Neural progenitor cell (in vitro differentiated cells): ENCODE measurements around the gene SCN2A. TPM values are rescaled to one million over a fixed set of nuclear protein-coding genes. Genes with fewer than 3 reads are reported as not detected.

Experiments
- DNase-seq: peaks from one replicate; pipeline ENCODE4 v3.0.0-alpha.2; 2016; ENCODE audit warnings: low spot score
- H2AFZ ChIP-seq: fragments of 200-600 bp; sonication (generic); replicated peaks from 2 replicates; pipeline ENCODE4 v1.6.1; 2016; ENCODE audit warnings: antibody characterized with exemption
- H3F3A ChIP-seq: fragments of 200-600 bp; sonication (generic); 2 replicates; pipeline ENCODE4 v1.6.1; 2016; ENCODE audit warnings: antibody characterized with exemption, low read depth
- H3K27ac ChIP-seq: fragments of 200-600 bp; sonication (generic); 2 replicates; pipeline ENCODE4 v1.5.1; 2016; ENCODE audit warnings: mild to moderate bottlenecking
- H3K27me3 ChIP-seq: fragments of 200-600 bp; sonication (generic); 2 replicates; pipeline ENCODE4 v1.6.1; 2016; ENCODE audit warnings: mild to moderate bottlenecking, moderate library complexity
- H3K36me3 ChIP-seq: fragments of 200-600 bp; sonication (generic); 2 replicates; pipeline ENCODE4 v1.5.1; 2016
- H3K4me1 ChIP-seq: fragments of 200-600 bp; sonication (generic); 2 replicates; pipeline ENCODE4 v1.6.1; 2016; ENCODE audit warnings: mixed run types
- H3K4me2 ChIP-seq: fragments of 200-600 bp; sonication (generic); 2 replicates; pipeline ENCODE4 v1.6.1; 2016
- H3K4me3 ChIP-seq: fragments of 200-600 bp; sonication (generic); 2 replicates; pipeline ENCODE4 v1.5.1; 2016
- H3K79me2 ChIP-seq: fragments of 200-600 bp; sonication (generic); 2 replicates; pipeline ENCODE4 v1.6.1; 2016; ENCODE audit warnings: low read depth
- H3K9ac ChIP-seq: fragments of 200-600 bp; sonication (generic); 2 replicates; pipeline ENCODE4 v1.6.1; 2016
- H3K9me3 ChIP-seq: fragments of 200-600 bp; sonication (generic); 2 replicates; pipeline ENCODE4 v1.5.1; 2016; ENCODE audit warnings: low read depth
- H4K20me1 ChIP-seq: fragments of 200-600 bp; sonication (generic); 2 replicates; pipeline ENCODE4 v1.6.1; 2016; ENCODE audit warnings: low read depth
- H3K27ac Mint-ChIP-seq: 3 replicates; pipeline ENCODE4 v1.8.0; 2021; ENCODE audit warnings: mixed read lengths
- H3K27me3 Mint-ChIP-seq: 2 replicates; pipeline ENCODE4 v1.8.0; 2022; ENCODE audit warnings: low read depth, mild to moderate bottlenecking, inconsistent platforms, moderate library complexity, mixed read lengths; ENCODE audit not compliant: insufficient read depth
- H3K36me3 Mint-ChIP-seq: 3 replicates; pipeline ENCODE4 v1.8.0; 2021; ENCODE audit warnings: mixed read lengths
- H3K4me1 Mint-ChIP-seq: 3 replicates; pipeline ENCODE4 v1.8.0; 2021; ENCODE audit warnings: mixed read lengths
- H3K4me3 Mint-ChIP-seq: 3 replicates; pipeline ENCODE4 v1.8.0; 2021; ENCODE audit warnings: mild to moderate bottlenecking, moderate library complexity, mixed read lengths
- H3K9me3 Mint-ChIP-seq: 3 replicates; pipeline ENCODE4 v1.8.0; 2020; ENCODE audit warnings: mixed read lengths
- EZH2 ChIP-seq: fragments of 200-600 bp; sonication (generic); IDR thresholded peaks from 2 replicates; pipeline ENCODE4 v1.6.1; 2017; ENCODE audit warnings: antibody characterized with exemption, mild to moderate bottlenecking, moderate library complexity
- EZH2phosphoT487 ChIP-seq: fragments of 200-600 bp; sonication (generic); IDR thresholded peaks from 2 replicates; pipeline ENCODE4 v1.6.1; 2017; ENCODE audit warnings: antibody characterized with exemption
- total RNA-seq: library from RNA; depleted of rRNA; stranded (reverse); fragments of >200 nt; gene quantifications from 2 replicates; pipeline ENCODE4 v1.2.3, GENCODE V29; 2015; ENCODE audit warnings: low replicate concordance
- TF ChIP-seq, protein P1 (sequence below): fragments of 200-600 bp; sonication (generic); IDR thresholded peaks from 2 replicates; pipeline ENCODE4 v1.5.1; 2017; ENCODE audit warnings: antibody characterized with exemption, mild to moderate bottlenecking

SCN2A gene
- total RNA-seq, 1 donor from 2014 or later: 0.30 TPM

DNA sequence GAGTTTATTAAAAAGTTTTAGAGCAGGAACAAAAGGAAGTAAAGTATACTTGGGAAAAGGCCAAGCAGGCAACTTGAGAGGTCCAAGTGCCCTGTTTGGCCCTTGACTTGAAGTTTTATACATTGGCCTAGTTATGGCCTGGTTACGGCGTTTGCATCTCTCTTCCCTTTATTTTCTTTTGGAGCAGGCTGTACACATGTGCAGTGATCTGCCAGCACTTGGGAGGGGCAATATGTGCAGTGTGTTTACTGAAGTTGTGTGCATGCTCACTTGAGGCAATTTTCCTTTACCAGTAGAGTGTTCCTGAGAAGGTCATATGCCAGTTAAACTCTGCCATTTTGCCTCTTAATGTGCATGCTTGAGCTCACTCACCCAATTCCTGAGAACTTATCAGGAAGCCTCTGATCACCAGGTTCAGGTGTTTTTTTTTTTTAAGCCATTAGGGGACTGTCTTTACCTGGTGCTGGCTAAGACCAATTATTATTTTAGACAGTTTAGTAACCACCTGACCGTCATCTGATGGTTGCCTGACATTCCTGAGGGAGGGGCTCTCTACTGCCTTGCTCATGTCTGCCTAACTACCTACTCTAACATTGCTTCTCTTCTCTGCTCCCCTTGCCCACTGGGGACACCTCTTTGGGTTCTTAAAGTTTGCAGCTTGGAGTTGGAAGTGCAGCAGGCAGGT is 48.0 kb downstream of the SCN2A start:
- no peak overlapping the region for H3K4me3 Mint-ChIP-seq
- no peaks in the 10 kb centered on the region for H3F3A ChIP-seq
- no peaks in the 10 kb centered on the region for H3K4me1 ChIP-seq
- H3K4me3 ChIP-seq: no peak overlapping the region
- DNase-seq: no peak
- H3K4me1 Mint-ChIP-seq: peaks cover 14% of the 10 kb centered on the region
- no peaks in the 10 kb centered on the region for H3K36me3 ChIP-seq
- no peak overlapping the region for H3K4me2 ChIP-seq
- no peaks in the 10 kb centered on the region for H3K9me3 Mint-ChIP-seq
- TF ChIP-seq, protein P1, sequence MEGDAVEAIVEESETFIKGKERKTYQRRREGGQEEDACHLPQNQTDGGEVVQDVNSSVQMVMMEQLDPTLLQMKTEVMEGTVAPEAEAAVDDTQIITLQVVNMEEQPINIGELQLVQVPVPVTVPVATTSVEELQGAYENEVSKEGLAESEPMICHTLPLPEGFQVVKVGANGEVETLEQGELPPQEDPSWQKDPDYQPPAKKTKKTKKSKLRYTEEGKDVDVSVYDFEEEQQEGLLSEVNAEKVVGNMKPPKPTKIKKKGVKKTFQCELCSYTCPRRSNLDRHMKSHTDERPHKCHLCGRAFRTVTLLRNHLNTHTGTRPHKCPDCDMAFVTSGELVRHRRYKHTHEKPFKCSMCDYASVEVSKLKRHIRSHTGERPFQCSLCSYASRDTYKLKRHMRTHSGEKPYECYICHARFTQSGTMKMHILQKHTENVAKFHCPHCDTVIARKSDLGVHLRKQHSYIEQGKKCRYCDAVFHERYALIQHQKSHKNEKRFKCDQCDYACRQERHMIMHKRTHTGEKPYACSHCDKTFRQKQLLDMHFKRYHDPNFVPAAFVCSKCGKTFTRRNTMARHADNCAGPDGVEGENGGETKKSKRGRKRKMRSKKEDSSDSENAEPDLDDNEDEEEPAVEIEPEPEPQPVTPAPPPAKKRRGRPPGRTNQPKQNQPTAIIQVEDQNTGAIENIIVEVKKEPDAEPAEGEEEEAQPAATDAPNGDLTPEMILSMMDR: no peak
- H3K9me3 ChIP-seq: no peaks in the 10 kb centered on the region
- H4K20me1 ChIP-seq: no peaks in the 10 kb centered on the region
- H2AFZ ChIP-seq: no peak overlapping the region
- no peak overlapping the region for H3K9ac ChIP-seq
- H3K27ac Mint-ChIP-seq: no peak overlapping the region
- H3K36me3 Mint-ChIP-seq: no peaks in the 10 kb centered on the region
- H3K27me3 ChIP-seq: no peaks in the 10 kb centered on the region
- H3K79me2 ChIP-seq: no peaks in the 10 kb centered on the region
- H3K27ac ChIP-seq: no peak overlapping the region
- H3K27me3 Mint-ChIP-seq: peaks cover 2% of the 10 kb centered on the region

DNA sequence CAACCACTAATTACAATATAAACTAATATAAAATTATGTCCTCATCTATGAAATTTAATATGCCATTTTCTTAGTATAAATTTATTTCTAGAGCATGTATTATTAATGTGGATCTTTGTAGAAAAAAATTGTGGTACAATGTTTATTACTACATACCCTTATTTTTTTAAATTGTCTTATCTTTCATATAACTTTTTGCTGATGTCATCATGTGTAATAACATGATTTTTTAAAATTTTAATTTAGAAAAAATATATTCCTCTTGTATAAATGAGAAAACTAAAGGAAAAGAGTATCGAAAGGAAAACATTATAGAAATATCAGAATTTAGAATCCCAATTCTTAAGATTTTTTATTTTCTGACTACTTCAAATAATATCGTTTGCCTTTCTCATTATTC is 49.9 kb downstream of the SCN2A start:
- TF ChIP-seq, protein P1: no peak
- TF ChIP-seq EZH2 (no peak), EZH2phosphoT487 (no peak)
- H3F3A ChIP-seq: no peaks in the 10 kb centered on the region
- peaks cover 15% of the 10 kb centered on the region for H3K4me1 Mint-ChIP-seq
- H2AFZ ChIP-seq: no peak overlapping the region
- no peaks in the 10 kb centered on the region for H4K20me1 ChIP-seq
- no peak overlapping the region for H3K27ac ChIP-seq
- no peak overlapping the region for H3K4me3 Mint-ChIP-seq
- H3K4me1 ChIP-seq: no peaks in the 10 kb centered on the region
- peaks cover 2% of the 10 kb centered on the region for H3K27me3 Mint-ChIP-seq
- H3K27me3 ChIP-seq: no peaks in the 10 kb centered on the region
- no peaks in the 10 kb centered on the region for H3K9me3 ChIP-seq
- H3K79me2 ChIP-seq: no peaks in the 10 kb centered on the region
- DNase-seq: no peak
- no peak overlapping the region for H3K4me2 ChIP-seq
- H3K9me3 Mint-ChIP-seq: no peaks in the 10 kb centered on the region
- H3K27ac Mint-ChIP-seq: no peak overlapping the region
- no peak overlapping the region for H3K9ac ChIP-seq
- H3K36me3 ChIP-seq: no peaks in the 10 kb centered on the region
- no peaks in the 10 kb centered on the region for H3K36me3 Mint-ChIP-seq
- H3K4me3 ChIP-seq: no peak overlapping the region

DNA sequence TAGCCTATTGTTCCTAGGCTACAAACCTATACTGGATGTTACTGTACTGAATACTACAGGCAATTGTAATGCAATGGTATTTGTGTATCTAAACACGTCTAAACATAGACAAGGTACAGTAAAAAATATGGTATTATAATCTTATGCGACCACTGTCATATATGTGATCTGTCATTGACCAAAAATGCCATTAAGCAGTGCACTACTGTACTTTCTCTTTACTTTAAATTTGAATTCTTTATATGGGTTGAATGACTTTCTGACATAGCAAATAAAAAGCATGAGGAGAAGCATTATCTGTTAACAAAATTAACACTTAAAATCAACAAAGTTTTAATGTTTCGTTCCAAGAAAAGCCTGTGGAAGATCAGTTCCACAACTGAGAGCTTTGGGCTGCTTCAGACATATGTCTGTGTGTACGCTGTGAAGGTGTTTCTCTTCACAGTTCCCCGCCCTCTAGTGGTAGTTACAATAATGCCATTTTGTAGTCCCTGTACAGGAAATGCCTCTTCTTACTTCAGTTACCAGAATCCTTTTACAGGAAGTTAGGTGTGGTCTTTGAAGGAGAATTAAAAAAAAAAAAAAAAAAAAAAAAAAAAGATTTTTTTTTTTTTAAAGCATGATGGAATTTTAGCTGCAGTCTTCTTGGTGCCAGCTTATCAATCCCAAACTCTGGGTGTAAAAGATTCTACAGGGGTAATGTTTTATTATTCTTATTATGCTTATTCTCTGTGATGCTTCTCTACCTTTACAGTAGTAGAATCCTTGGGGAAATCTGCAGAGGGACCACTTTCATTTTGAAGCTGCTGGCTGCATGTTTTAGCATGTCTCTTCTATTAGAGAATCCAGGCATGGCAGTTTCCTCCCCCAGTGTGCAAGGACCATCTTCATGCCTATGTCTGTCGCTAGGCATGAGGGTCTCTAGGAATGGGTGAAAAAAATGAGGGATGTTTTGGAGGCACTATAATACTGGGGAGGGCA is 54.5 kb downstream of the SCN2A start:
- Histone ChIP-seq H3K79me2 (no peaks in the 10 kb centered on the region), H3K4me2 (peak overlapping the region; percentile 50), H3K4me3 (peak overlapping the region; percentile 21), H3K27ac (no peak overlapping the region), H3K4me1 (no peaks in the 10 kb centered on the region), H4K20me1 (no peaks in the 10 kb centered on the region), H2AFZ (peak overlapping the region; percentile 95), H3K9ac (no peak overlapping the region), H3F3A (no peaks in the 10 kb centered on the region), H3K9me3 (no peaks in the 10 kb centered on the region), H3K36me3 (no peaks in the 10 kb centered on the region), H3K27me3 (no peaks in the 10 kb centered on the region)
- peak; percentile 94 for DNase-seq
- TF ChIP-seq, protein P1: peak; percentile 78
- no peak for TF ChIP-seq EZH2phosphoT487
- Mint-ChIP-seq H3K9me3 (no peaks in the 10 kb centered on the region), H3K27ac (no peak overlapping the region), H3K4me1 (peaks cover 4% of the 10 kb centered on the region), H3K36me3 (no peaks in the 10 kb centered on the region), H3K4me3 (no peak overlapping the region), H3K27me3 (peaks cover 2% of the 10 kb centered on the region)
